DOHH2 (cell line): ENCODE data around the gene ANO8.

ENCODE experiments used
- CTCF ChIP-seq: fragments of 200-600 bp; sonication (generic); IDR thresholded peaks from one replicate; pipeline ENCODE4 v1.5.1; 2014; ENCODE audit warnings: antibody characterized with exemption, mild to moderate bottlenecking, low read depth, low read length; ENCODE audit not compliant: poor library complexity, severe bottlenecking
- EZH2phosphoT487 ChIP-seq: fragments of 200-600 bp; sonication (generic); IDR thresholded peaks from 2 replicates; pipeline ENCODE4 v1.6.1; 2017; ENCODE audit warnings: borderline replicate concordance, mild to moderate bottlenecking, antibody characterized with exemption, low read length, moderate library complexity, mixed read lengths

- TF ChIP-seq CTCF (peak; percentile 23), EZH2phosphoT487 (no peak)
Observed at GRCh38 chr19:17303167-17303939, 31.3 kb downstream of the ANO8 start, which contains the start of gene ABHD8.
